H7 (cell line): ENCODE data around the gene MRPL10. TPM values are rescaled to one million over a fixed set of nuclear protein-coding genes. Genes with fewer than 3 reads are reported as not detected.

Experiments
- DNase-seq: peaks from one replicate; pipeline ENCODE4 v3.0.0; 2012
- H3K27me3 ChIP-seq: 2 replicates; pipeline ENCODE4 v1.6.0; 2011; ENCODE audit warnings: mild to moderate bottlenecking, low read length; ENCODE audit not compliant: control insufficient read depth, insufficient read depth
- H3K36me3 ChIP-seq: replicated peaks from 2 replicates; pipeline ENCODE4 v1.5.1; 2011; ENCODE audit warnings: low read length; ENCODE audit not compliant: control insufficient read depth, insufficient read depth
- H3K4me3 ChIP-seq: 2 replicates; pipeline ENCODE4 v1.5.1; 2011; ENCODE audit warnings: low read depth, mild to moderate bottlenecking, control low read depth, low read length, moderate library complexity; ENCODE audit not compliant: insufficient read depth
- total RNA-seq: library from RNA; depleted of rRNA; stranded (reverse); fragments of >200 nt; shearing (Covaris generic); gene quantifications from 2 replicates; pipeline ENCODE4 v1.2.3, GENCODE V29; 2014; rRNA removed

MRPL10 gene
- 138 and 156 TPM in 2 replicates for total RNA-seq

GRCh38 chr17:47831003-47831933 is at the start of gene MRPL10, which contains the start of gene LRRC46:
TSS of gene MRPL10 (minus strand) at chr17:47831541. CDS start at chr17:47831511, 30 bp downstream.
TSS of gene LRRC46 (plus strand) at chr17:47831670. CDS start at chr17:47831990, 320 bp downstream.
- Histone ChIP-seq H3K27me3 (no peaks in the 10 kb centered on the region), H3K36me3 (peaks cover 14% of the 10 kb centered on the region), H3K4me3 (peak within 1 kb of the TSS; percentile 70)
- DNase-seq: peak; percentile 99

- Histone ChIP-seq H3K36me3 (no peaks in the 10 kb centered on the region), H3K27me3 (peaks cover 2% of the 10 kb centered on the region), H3K4me3 (no peak overlapping the region)
- no peak for DNase-seq
Measured at GRCh38 chr17:47879776-47880454, 48.6 kb upstream of the MRPL10 start.

GRCh38 chr17:47879028-47879585 is 47.8 kb upstream of the MRPL10 start:
- no peak for DNase-seq
- no peak overlapping the region for H3K4me3 ChIP-seq

GRCh38 chr17:47878203-47879027 is 47.1 kb upstream of the MRPL10 start:
- peak; percentile 28 for DNase-seq
- Histone ChIP-seq H3K27me3 (peaks cover 10% of the 10 kb centered on the region), H3K4me3 (no peak overlapping the region)

More at GRCh38 chr17:47879028-47879585, 47.8 kb upstream of the MRPL10 start:
- no peaks in the 10 kb centered on the region for H3K36me3 ChIP-seq
- peaks cover 8% of the 10 kb centered on the region for H3K27me3 ChIP-seq

GRCh38 chr17:47877368-47878034 is 46.2 kb upstream of the MRPL10 start:
- H3K4me3 ChIP-seq: no peak overlapping the region
- H3K27me3 ChIP-seq: peaks cover 12% of the 10 kb centered on the region
- peak; percentile 11 for DNase-seq
- no peaks in the 10 kb centered on the region for H3K36me3 ChIP-seq

More at GRCh38 chr17:47878203-47879027, 47.1 kb upstream of the MRPL10 start:
- no peaks in the 10 kb centered on the region for H3K36me3 ChIP-seq

- H3K27me3 ChIP-seq: peaks cover 32% of the 10 kb centered on the region
- H3K36me3 ChIP-seq: no peaks in the 10 kb centered on the region
- H3K4me3 ChIP-seq: no peak overlapping the region
- DNase-seq: no peak
Measured at GRCh38 chr17:47875011-47875985, 44.0 kb upstream of the MRPL10 start.

- DNase-seq: peak; percentile 56
- Histone ChIP-seq H3K27me3 (peaks cover 48% of the 10 kb centered on the region), H3K4me3 (no peak overlapping the region; the same call in 1 of the 2 replicates), H3K36me3 (no peaks in the 10 kb centered on the region)
Measured at GRCh38 chr17:47873200-47874090, 42.1 kb upstream of the MRPL10 start.

- H3K27me3 ChIP-seq: peaks cover 53% of the 10 kb centered on the region
- DNase-seq: peak; percentile 84
- H3K36me3 ChIP-seq: no peaks in the 10 kb centered on the region
- peak overlapping the region; percentile 51 for H3K4me3 ChIP-seq
Measured at GRCh38 chr17:47872651-47873161, 41.4 kb upstream of the MRPL10 start.

- peak overlapping the region; percentile 51 for H3K4me3 ChIP-seq
- DNase-seq: peak; percentile 87
- H3K27me3 ChIP-seq: peaks cover 53% of the 10 kb centered on the region
- H3K36me3 ChIP-seq: no peaks in the 10 kb centered on the region
Measured at GRCh38 chr17:47872019-47872650, 40.8 kb upstream of the MRPL10 start.

- Histone ChIP-seq H3K27me3 (peaks cover 56% of the 10 kb centered on the region), H3K4me3 (no peak overlapping the region), H3K36me3 (no peaks in the 10 kb centered on the region)
- DNase-seq: no peak
Measured at GRCh38 chr17:47871048-47871447, 39.7 kb upstream of the MRPL10 start.

GRCh38 chr17:47870056-47870455 is 38.7 kb upstream of the MRPL10 start:
- Histone ChIP-seq H3K36me3 (no peaks in the 10 kb centered on the region), H3K27me3 (peaks cover 57% of the 10 kb centered on the region), H3K4me3 (no peak overlapping the region)
- peak; percentile 70 for DNase-seq
